Measurements from ENCODE around the gene MED25. TPM values are rescaled to one million over a fixed set of nuclear protein-coding genes. Genes with fewer than 3 reads are reported as not detected.

MED25 gene
- total and polyA plus RNA-seq, 2 of the 4 experiments (the other 2 are of a cell fraction), result 4.7 to 38.5 TPM

DNA sequence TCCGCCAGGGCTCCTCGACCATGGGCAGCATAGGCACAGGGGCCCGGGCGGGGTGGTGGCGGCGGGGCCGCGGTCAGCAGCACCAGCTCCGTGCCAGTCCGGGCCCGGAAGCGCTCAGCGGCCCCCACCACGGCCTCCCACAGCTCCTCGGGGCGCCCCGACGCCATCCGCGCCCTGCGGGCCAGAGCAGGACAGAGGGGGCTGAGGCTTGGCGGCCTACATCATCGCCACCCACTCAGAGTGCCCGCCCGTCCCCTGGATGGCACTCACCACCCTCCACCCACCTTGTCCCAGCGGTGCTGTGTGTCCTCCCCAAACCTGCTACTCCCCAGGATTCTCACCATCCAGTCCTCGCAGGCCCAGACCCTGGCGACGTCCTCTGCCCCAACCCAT lies 55.0 kb downstream of the MED25 start:
- Histone ChIP-seq H2BK5ac (ENCODE audit: low read depth, low read length, poor library complexity, severe bottlenecking) (no peak overlapping the region), H2AK5ac (ENCODE audit: low read depth, low read length) (no peak overlapping the region), H2BK15ac (ENCODE audit: low read depth, low read length) (no peak overlapping the region), H3K27ac (ENCODE audit: insufficient read depth, low read length) (no peak overlapping the region), H2AK9ac (replicated peaks; ENCODE audit: low read depth, low read length, poor library complexity) (no peak overlapping the region), H4K8ac (ENCODE audit: low read depth in 2 of 2, low read length in 2 of 2) (no peak overlapping the region), H2AFZ (replicated peaks; ENCODE audit: low read length, poor library complexity) (no peak overlapping the region), H3K18ac (ENCODE audit: low read depth, low read length) (no peak overlapping the region), H3K9me1 (ENCODE audit: insufficient read depth, low read length) (peaks cover 13% of the 10 kb centered on the region; the same call in 1 of the 2 replicates), H2BK20ac (ENCODE audit: low read depth, low read length) (no peak overlapping the region), H3K79me1 (ENCODE audit: low read depth in 1 of 2, low read length in 2 of 2) (peaks cover 15 to 58% of the 10 kb centered on the region in 2 experiments; a peak in 3 of 4 replicates), H3K27me3 (ENCODE audit: control insufficient read depth, insufficient read depth, low read length) (no peaks in the 10 kb centered on the region), H3K9ac (ENCODE audit: low read depth, low read length) (no peak overlapping the region), H3K36me3 (ENCODE audit: control insufficient read depth, insufficient read depth, low read length) (peaks cover 7% of the 10 kb centered on the region; the same call in 1 of the 2 replicates), H3K4me1 (ENCODE audit: control insufficient read depth, insufficient read depth, low read length) (peaks cover 7% of the 10 kb centered on the region), H3K4me3 (ENCODE audit: insufficient read depth, low read depth, low read length) (no peak overlapping the region), H2BK120ac (ENCODE audit: low read depth, low read length) (no peak overlapping the region), H4K91ac (ENCODE audit: insufficient read depth, low read depth, low read length) (no peak overlapping the region), H3K56ac (ENCODE audit: extremely low read depth, insufficient read depth, low read length) (no peak overlapping the region), H3K23ac (ENCODE audit: low read depth, low read length) (no peak overlapping the region), H3K4me2 (ENCODE audit: low read depth, low read length) (no peak overlapping the region), H3K4ac (ENCODE audit: low read depth, low read length) (no peak overlapping the region), H3K9me3 (ENCODE audit: control insufficient read depth, insufficient read depth, low read length) (no peaks in the 10 kb centered on the region), H4K5ac (ENCODE audit: low read depth, low read length) (no peak overlapping the region), H3K14ac (replicated peaks; ENCODE audit: low read depth, low read length) (no peak overlapping the region), H4K20me1 (ENCODE audit: insufficient read depth, low read length) (no peaks in the 10 kb centered on the region; the same call in 1 of the 2 replicates)
- CTCF ChIA-PET, result no interaction called here
- TF ChIP-seq FOS (IDR thresholded peaks at IDR 0.05; ENCODE audit: low read depth, low read length) (no peak), USF2 (IDR thresholded peaks at IDR 0.05; ENCODE audit: low read depth, low read length) (no peak), RCOR1 (IDR thresholded peaks at IDR 0.05; ENCODE audit: insufficient replicate concordance, low read length) (no peak), RFX5 (IDR thresholded peaks at IDR 0.05; ENCODE audit: low read depth, low read length) (no peak), CEBPB (IDR thresholded peaks at IDR 0.05; ENCODE audit: low read depth, low read length) (no peak), MAFK (IDR thresholded peaks at IDR 0.05; ENCODE audit: low read depth, low read length) (no peak), POLR2A (IDR thresholded peaks at IDR 0.05; ENCODE audit: low read depth, low read length) (no peak), MAZ (IDR thresholded peaks at IDR 0.05; ENCODE audit: borderline replicate concordance, low read depth, low read length) (no peak), BHLHE40 (IDR thresholded peaks at IDR 0.05; ENCODE audit: low read depth, low read length) (no peak), RAD21 (IDR thresholded peaks at IDR 0.05; ENCODE audit: low read length) (no peak), MXI1 (IDR thresholded peaks at IDR 0.05; ENCODE audit: borderline replicate concordance, low read depth, low read length) (no peak), CHD1 (IDR thresholded peaks at IDR 0.05; ENCODE audit: low read depth, low read length) (no peak), SMC3 (IDR thresholded peaks at IDR 0.05; ENCODE audit: low read depth, low read length) (no peak), NFE2L2 (IDR thresholded peaks at IDR 0.05; ENCODE audit: low read depth, low read length) (no peak)
- TF ChIP-seq, protein P1, sequence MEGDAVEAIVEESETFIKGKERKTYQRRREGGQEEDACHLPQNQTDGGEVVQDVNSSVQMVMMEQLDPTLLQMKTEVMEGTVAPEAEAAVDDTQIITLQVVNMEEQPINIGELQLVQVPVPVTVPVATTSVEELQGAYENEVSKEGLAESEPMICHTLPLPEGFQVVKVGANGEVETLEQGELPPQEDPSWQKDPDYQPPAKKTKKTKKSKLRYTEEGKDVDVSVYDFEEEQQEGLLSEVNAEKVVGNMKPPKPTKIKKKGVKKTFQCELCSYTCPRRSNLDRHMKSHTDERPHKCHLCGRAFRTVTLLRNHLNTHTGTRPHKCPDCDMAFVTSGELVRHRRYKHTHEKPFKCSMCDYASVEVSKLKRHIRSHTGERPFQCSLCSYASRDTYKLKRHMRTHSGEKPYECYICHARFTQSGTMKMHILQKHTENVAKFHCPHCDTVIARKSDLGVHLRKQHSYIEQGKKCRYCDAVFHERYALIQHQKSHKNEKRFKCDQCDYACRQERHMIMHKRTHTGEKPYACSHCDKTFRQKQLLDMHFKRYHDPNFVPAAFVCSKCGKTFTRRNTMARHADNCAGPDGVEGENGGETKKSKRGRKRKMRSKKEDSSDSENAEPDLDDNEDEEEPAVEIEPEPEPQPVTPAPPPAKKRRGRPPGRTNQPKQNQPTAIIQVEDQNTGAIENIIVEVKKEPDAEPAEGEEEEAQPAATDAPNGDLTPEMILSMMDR (conservative IDR thresholded peaks at IDR 0.05; ENCODE audit: low read depth, low read length), result no peak
- TF ChIP-seq, protein P2, sequence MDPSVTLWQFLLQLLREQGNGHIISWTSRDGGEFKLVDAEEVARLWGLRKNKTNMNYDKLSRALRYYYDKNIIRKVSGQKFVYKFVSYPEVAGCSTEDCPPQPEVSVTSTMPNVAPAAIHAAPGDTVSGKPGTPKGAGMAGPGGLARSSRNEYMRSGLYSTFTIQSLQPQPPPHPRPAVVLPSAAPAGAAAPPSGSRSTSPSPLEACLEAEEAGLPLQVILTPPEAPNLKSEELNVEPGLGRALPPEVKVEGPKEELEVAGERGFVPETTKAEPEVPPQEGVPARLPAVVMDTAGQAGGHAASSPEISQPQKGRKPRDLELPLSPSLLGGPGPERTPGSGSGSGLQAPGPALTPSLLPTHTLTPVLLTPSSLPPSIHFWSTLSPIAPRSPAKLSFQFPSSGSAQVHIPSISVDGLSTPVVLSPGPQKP (IDR thresholded peaks at IDR 0.05; ENCODE audit: borderline replicate concordance, low read depth, low read length), result no peak
- 94% methylated on average over 12 of the region's 29 CpGs; no CpG with 5 or more reads in 1 of the 2 experiments for WGBS, 2 experiments (ENCODE audit: extremely low coverage in 2 of 2, insufficient read length in 1 of 2)
- no peak for ATAC-seq (ENCODE audit: low read depth)
- no TSS peak for BruUV-seq (replicated peaks)
- intact Hi-C loops (cut with micrococcal nuclease), result no loop called here
- in situ Hi-C loops (cut with MboI; ENCODE audit: low sequenced_read_pairs), result no loop called here
- no peak for DNase-seq
- dilution Hi-C loops (cut with HindIII; ENCODE audit: low sequenced_read_pairs, unreplicated experiment), result no loop called here
- POLR2A ChIA-PET (ENCODE audit: unreplicated experiment), result no interaction called here

Measured in IMR-90 (cell line).